NCI-H1694 (cell line): ENCODE measurements around the gene FAM117A.
"Not testable (repeated sequence)": the region's sequence is repeated elsewhere in the genome, so short reads cannot be mapped to it uniquely, and the experiment has no call there.

ENCODE experiments used
- DNase-seq: peaks from one replicate; lab custom pipeline; 2025; lab: John Stamatoyannopoulos, UW

The FAM117A gene

GRCh38 chr17:49762151-49762941 is 1.6 kb downstream of the FAM117A start:
- DNase-seq = no peak

- no peak for DNase-seq
Measured at GRCh38 chr17:49760932-49761558, 2.9 kb downstream of the FAM117A start.

- no peak for DNase-seq
Measured at GRCh38 chr17:49760296-49760695, 3.6 kb downstream of the FAM117A start.

- no peak for DNase-seq
Measured at GRCh38 chr17:49759203-49759602, 4.7 kb downstream of the FAM117A start.

- DNase-seq = not testable (repeated sequence)
Measured at GRCh38 chr17:49758464-49759010, 5.4 kb downstream of the FAM117A start.

GRCh38 chr17:49757151-49757777 is 6.7 kb downstream of the FAM117A start:
- no peak for DNase-seq

- no peak for DNase-seq
Measured at GRCh38 chr17:49756323-49757150, 7.4 kb downstream of the FAM117A start.

- no peak for DNase-seq
Measured at GRCh38 chr17:49755663-49756283, 8.2 kb downstream of the FAM117A start.

- DNase-seq = no peak
Measured at GRCh38 chr17:49753959-49754391, 10.0 kb downstream of the FAM117A start.

GRCh38 chr17:49752508-49752907 is 11.4 kb downstream of the FAM117A start:
- no peak for DNase-seq

- DNase-seq = no peak
Measured at GRCh38 chr17:49749730-49750129, 14.2 kb downstream of the FAM117A start.

- no peak for DNase-seq
Measured at GRCh38 chr17:49748791-49749190, 15.1 kb downstream of the FAM117A start.

- DNase-seq = no peak
Measured at GRCh38 chr17:49748223-49748622, 15.7 kb downstream of the FAM117A start.

GRCh38 chr17:49747632-49748031 is 16.3 kb downstream of the FAM117A start:
- no peak for DNase-seq

- no peak for DNase-seq
Measured at GRCh38 chr17:49746791-49747490, 17.0 kb downstream of the FAM117A start.

- no peak for DNase-seq
Measured at GRCh38 chr17:49745175-49746139, 18.5 kb downstream of the FAM117A start.

- DNase-seq = no peak
Measured at GRCh38 chr17:49742166-49742638, 21.7 kb downstream of the FAM117A start.

- DNase-seq = no peak
Measured at GRCh38 chr17:49741692-49742076, 22.2 kb downstream of the FAM117A start.

- DNase-seq = no peak
Measured at GRCh38 chr17:49741009-49741691, 22.8 kb downstream of the FAM117A start.
